Activated CD8-positive, alpha-beta T cell treated with anti-CD3 and anti-CD28 coated beads for 36 hours (primary cell): ENCODE measurements around the gene ZNF493. TPM values are rescaled to one million over a fixed set of nuclear protein-coding genes. Genes with fewer than 3 reads are reported as not detected.

Source experiments
- ATAC-seq: fragments of 200-7000 bp; cut with Tn5 transposase; one replicate; pipeline ENCODE4 v1.10.0; 2021; ENCODE audit warnings: mild to moderate bottlenecking, moderate library complexity
- CTCF ChIA-PET: fragments of 350-600 bp; sonication (Branson Sonifier 250); formaldehyde crosslinking; loops from one replicate; lab custom pipeline; 2021; ENCODE audit warnings: antibody characterized with exemption; lab: Charles Lee
- POLR2A ChIA-PET: fragments of 350-600 bp; sonication (Branson Sonifier 250); formaldehyde crosslinking; loops from one replicate; lab custom pipeline; 2021; ENCODE audit warnings: antibody characterized with exemption; lab: Charles Lee
- DNase-seq: peaks from one replicate; pipeline ENCODE4 v3.0.0-alpha.2; 2020
- H3K27ac Mint-ChIP-seq: one replicate; pipeline ENCODE4 v1.8.0; 2021; ENCODE audit warnings: mild to moderate bottlenecking, mixed read lengths
- H3K27me3 Mint-ChIP-seq: one replicate; pipeline ENCODE4 v1.8.0; 2021; ENCODE audit warnings: mixed read lengths
- H3K36me3 Mint-ChIP-seq: one replicate; pipeline ENCODE4 v1.8.0; 2021; ENCODE audit warnings: low read depth, mixed read lengths
- H3K4me1 Mint-ChIP-seq: one replicate; pipeline ENCODE4 v1.8.0; 2021; ENCODE audit warnings: low read depth, mixed read lengths
- H3K4me3 Mint-ChIP-seq: one replicate; pipeline ENCODE4 v1.8.0; 2021; ENCODE audit warnings: mild to moderate bottlenecking, moderate library complexity, mixed read lengths
- H3K9me3 Mint-ChIP-seq: one replicate; pipeline ENCODE4 v1.8.0; 2021; ENCODE audit warnings: mixed read lengths
- CTCF ChIP-seq: fragments of 200-600 bp; IDR thresholded peaks from one replicate; pipeline ENCODE4 v1.8.0; 2022; ENCODE audit warnings: antibody characterized with exemption, mild to moderate bottlenecking
- intact Hi-C: fragments of 100-400 bp; cut with micrococcal nuclease; formaldehyde crosslinking; loops from one replicate; pipeline ENCODE4 v1.10.0; 2022
- total RNA-seq, 2 experiments: library from RNA; stranded (reverse); gene quantifications; one replicate each; pipeline ENCODE4 v1.2.3, GENCODE V29; 2021

Gene ZNF493
- total RNA-seq, 2 experiments from 2014 or later = 15.1 to 15.6 TPM

- no peaks in the 10 kb centered on the region for H3K36me3 Mint-ChIP-seq
- no peak overlapping the region for H3K27ac Mint-ChIP-seq
- no peak for TF ChIP-seq CTCF
- intact Hi-C loops = no loop called here
- no peak overlapping the region for H3K4me3 Mint-ChIP-seq
- H3K9me3 Mint-ChIP-seq = no peaks in the 10 kb centered on the region
- ATAC-seq (no peak), DNase-seq (no peak)
- H3K4me1 Mint-ChIP-seq = peaks cover 2% of the 10 kb centered on the region
- peaks cover 5% of the 10 kb centered on the region for H3K27me3 Mint-ChIP-seq
- CTCF ChIA-PET = interaction anchor here (1.5 kb wide), 1 partner anchor 11 kb away, joined by 6 read pairs; no protein-coding TSS in a partner anchor
- POLR2A ChIA-PET = no interaction called here
Measured at GRCh38 chr19:21472507-21472906, 75.6 kb downstream of the ZNF493 start.

GRCh38 chr19:21474671-21475181, 77.8 kb downstream of the ZNF493 start:
- ChIA-PET POLR2A (interaction anchor here (0.8 to 1.3 kb wide), 6 partner anchors 11 to 146 kb away, joined by 3 to 4 read pairs (median 4); partner anchors contain the start of genes ZNF429, ZNF493 and ZNF708), CTCF (interaction anchor here (1.1 to 1.9 kb wide), 2 partner anchors 9 to 31 kb away, joined by 7 to 10 read pairs; partner anchors contain the start of gene ZNF429)
- no peaks in the 10 kb centered on the region for H3K9me3 Mint-ChIP-seq
- H3K27ac Mint-ChIP-seq = peak overlapping the region; percentile 81
- no peaks in the 10 kb centered on the region for H3K36me3 Mint-ChIP-seq
- ATAC-seq = peak; percentile 100
- intact Hi-C loops = no loop called here
- H3K4me1 Mint-ChIP-seq = peaks cover 2% of the 10 kb centered on the region
- H3K27me3 Mint-ChIP-seq = peaks cover 5% of the 10 kb centered on the region
- TF ChIP-seq CTCF = no peak
- peak; percentile 94 for DNase-seq
- H3K4me3 Mint-ChIP-seq = peak overlapping the region; percentile 80

Other genes with a start within 250 kb of the ZNF493 start
- 1 to 10 TPM; 9.2 to 9.3 TPM for gene ZNF708, start 67.7 kb upstream of the ZNF493 start, total RNA-seq
- gene ZNF738, start 38.1 kb upstream of the ZNF493 start, total RNA-seq = 10 to 100 TPM; 17.7 to 18.9 TPM
- gene ZNF429, start 108.5 kb downstream of the ZNF493 start, total RNA-seq = 10 to 100 TPM; 11.8 to 14.7 TPM